Measurements from ENCODE around the gene CRTC1. TPM values are rescaled to one million over a fixed set of nuclear protein-coding genes. Genes with fewer than 3 reads are reported as not detected.

Gene CRTC1
- total RNA-seq, 1 experiment from 2014 or later = 19.0 TPM

- Histone ChIP-seq H3K56ac (ENCODE audit: insufficient read length, low read depth, low read length) (no peak overlapping the region), H3K23me2 (ENCODE audit: insufficient read length, low read depth, low read length, poor library complexity, severe bottlenecking) (no peaks in the 10 kb centered on the region), H3K4me2 (ENCODE audit: insufficient read depth, insufficient read length, low read length) (no peak overlapping the region), H3K4ac (ENCODE audit: low read depth, low read length) (no peak overlapping the region), H2AFZ (ENCODE audit: low read length) (no peak overlapping the region), H2BK5ac (ENCODE audit: insufficient read length, low read length) (no peak overlapping the region), H3K4me1 (ENCODE audit: insufficient read depth, low read length) (no peaks in the 10 kb centered on the region), H3K27ac (ENCODE audit: insufficient read length, low read depth, low read length) (no peak overlapping the region), H4K91ac (ENCODE audit: insufficient read length, low read depth, low read length) (no peak overlapping the region), H2BK12ac (ENCODE audit: insufficient read length, low read depth, low read length) (no peak overlapping the region), H2AK5ac (ENCODE audit: insufficient read length, low read length) (no peak overlapping the region), H2BK20ac (ENCODE audit: low read depth, low read length, poor library complexity, severe bottlenecking) (no peak overlapping the region), H4K5ac (ENCODE audit: insufficient read length, low read depth, low read length) (no peak overlapping the region), H3K27me3 (ENCODE audit: insufficient read depth, low read length) (no peaks in the 10 kb centered on the region), H3T11ph (ENCODE audit: low read length) (no peak overlapping the region), H3K23ac (ENCODE audit: insufficient read length, low read depth, low read length) (no peak overlapping the region), H3K14ac (ENCODE audit: insufficient read depth, low read length) (no peak overlapping the region), H3K9me3 (ENCODE audit: control insufficient read depth, low read depth, low read length) (no peaks in the 10 kb centered on the region), H3K18ac (ENCODE audit: insufficient read length, low read depth, low read length) (no peak overlapping the region), H4K20me1 (ENCODE audit: control insufficient read depth, insufficient read depth, insufficient read length) (peaks cover 3% of the 10 kb centered on the region), H3K79me1 (ENCODE audit: insufficient read depth, low read depth, low read length, poor library complexity, severe bottlenecking) (peaks cover under 1% of the 10 kb centered on the region), H3K9ac (ENCODE audit: extremely low read depth, insufficient read length, low read length) (no peak overlapping the region), H3K79me2 (ENCODE audit: insufficient read depth, low read length) (no peaks in the 10 kb centered on the region), H4K8ac (replicated peaks; ENCODE audit: insufficient read length, low read depth, low read length) (no peak overlapping the region), H2BK15ac (ENCODE audit: low read depth, low read length) (no peak overlapping the region), H2BK120ac (ENCODE audit: low read depth, low read length, poor library complexity, severe bottlenecking) (no peak overlapping the region)
- Mint-ChIP-seq H3K27ac (peak overlapping the region; percentile 11 to 77 (median 75); a peak in 3 of 7 replicates), H3K27me3 (ENCODE audit: low read depth) (no peaks in the 10 kb centered on the region), H3K36me3 (ENCODE audit: insufficient read depth in 1 of 3, low read depth in 3 of 3) (peaks cover 0 to 3% (median 0%) of the 10 kb centered on the region in 3 experiments; a peak in 1 of 7 replicates), H3K9me3 (no peaks in the 10 kb centered on the region), H3K4me1 (peaks cover 5 to 10% of the 10 kb centered on the region in 2 experiments), H3K4me3 (no peak overlapping the region)
- no CpG with 5 or more reads among the region's 5 CpGs for WGBS (ENCODE audit: extremely low coverage, insufficient read length, low lambda C conversion rate)
- DNase-seq = no peak
- TF ChIP-seq CTCF (conservative IDR thresholded peaks at IDR 0.05) = no peak
These were observed 29.5 kb downstream of the CRTC1 start for GRCh38 chr19:18712981-18713380.

All from H9 (cell line).